IPS-18a (cell line): ENCODE data around the gene ENOX1.

ENCODE experiments used
- H3K27ac ChIP-seq: one replicate; pipeline ENCODE4 v1.5.1; 2013; ENCODE audit warnings: low read length
- H3K27me3 ChIP-seq: one replicate; pipeline ENCODE4 v1.6.1; 2013; ENCODE audit warnings: mild to moderate bottlenecking, low read length; ENCODE audit not compliant: control insufficient read depth, insufficient read depth
- H3K36me3 ChIP-seq: one replicate; pipeline ENCODE4 v1.6.1; 2013; ENCODE audit warnings: low read depth, low read length; ENCODE audit not compliant: control insufficient read depth
- H3K4me1 ChIP-seq: one replicate; pipeline ENCODE4 v1.6.1; 2013; ENCODE audit warnings: low read depth, low read length; ENCODE audit not compliant: control insufficient read depth
- H3K4me3 ChIP-seq: one replicate; pipeline ENCODE4 v1.5.1; 2013; ENCODE audit warnings: low read length
- H3K9ac ChIP-seq: one replicate; pipeline ENCODE4 v1.6.1; 2013; ENCODE audit warnings: mild to moderate bottlenecking, low read length, moderate library complexity
- H3K9me3 ChIP-seq: one replicate; pipeline ENCODE4 v1.6.1; 2013; ENCODE audit warnings: low read depth, low read length; ENCODE audit not compliant: control insufficient read depth

ENOX1 gene

GRCh38 chr13:43285933-43286597, 500.7 kb downstream of the ENOX1 start:
- Histone ChIP-seq H3K4me3 (no peak overlapping the region), H3K4me1 (no peaks in the 10 kb centered on the region), H3K27me3 (no peaks in the 10 kb centered on the region), H3K36me3 (no peaks in the 10 kb centered on the region), H3K27ac (no peak overlapping the region), H3K9ac (no peak overlapping the region), H3K9me3 (no peaks in the 10 kb centered on the region)

GRCh38 chr13:43284162-43284561, 502.6 kb downstream of the ENOX1 start:
- H3K9me3 ChIP-seq = no peaks in the 10 kb centered on the region
- H3K36me3 ChIP-seq = no peaks in the 10 kb centered on the region
- H3K9ac ChIP-seq = no peak overlapping the region
- no peaks in the 10 kb centered on the region for H3K4me1 ChIP-seq
- H3K27ac ChIP-seq = no peak overlapping the region
- no peak overlapping the region for H3K4me3 ChIP-seq
- no peaks in the 10 kb centered on the region for H3K27me3 ChIP-seq

- H3K36me3 ChIP-seq = no peaks in the 10 kb centered on the region
- H3K27me3 ChIP-seq = no peaks in the 10 kb centered on the region
- no peak overlapping the region for H3K9ac ChIP-seq
- no peaks in the 10 kb centered on the region for H3K9me3 ChIP-seq
- no peak overlapping the region for H3K27ac ChIP-seq
- no peaks in the 10 kb centered on the region for H3K4me1 ChIP-seq
- H3K4me3 ChIP-seq = no peak overlapping the region
Measured at GRCh38 chr13:43279696-43280095, 507.1 kb downstream of the ENOX1 start.

- Histone ChIP-seq H3K4me1 (no peaks in the 10 kb centered on the region), H3K27me3 (no peaks in the 10 kb centered on the region), H3K9me3 (no peaks in the 10 kb centered on the region), H3K36me3 (no peaks in the 10 kb centered on the region), H3K9ac (no peak overlapping the region), H3K4me3 (no peak overlapping the region), H3K27ac (no peak overlapping the region)
Measured at GRCh38 chr13:43278127-43278526, 508.6 kb downstream of the ENOX1 start.

- H3K36me3 ChIP-seq = no peaks in the 10 kb centered on the region
Measured at GRCh38 chr13:43277142-43277541, 509.6 kb downstream of the ENOX1 start.

GRCh38 chr13:43274881-43275280, 511.9 kb downstream of the ENOX1 start:
- no peaks in the 10 kb centered on the region for H3K4me1 ChIP-seq
- no peak overlapping the region for H3K27ac ChIP-seq
- no peak overlapping the region for H3K4me3 ChIP-seq
- no peaks in the 10 kb centered on the region for H3K9me3 ChIP-seq
- no peak overlapping the region for H3K9ac ChIP-seq
- no peaks in the 10 kb centered on the region for H3K27me3 ChIP-seq
- H3K36me3 ChIP-seq = no peaks in the 10 kb centered on the region

More at GRCh38 chr13:43277142-43277541, 509.6 kb downstream of the ENOX1 start:
- H3K9ac ChIP-seq = no peak overlapping the region
- no peaks in the 10 kb centered on the region for H3K9me3 ChIP-seq
- H3K27ac ChIP-seq = no peak overlapping the region
- H3K4me1 ChIP-seq = no peaks in the 10 kb centered on the region
- no peak overlapping the region for H3K4me3 ChIP-seq
- no peaks in the 10 kb centered on the region for H3K27me3 ChIP-seq

GRCh38 chr13:43273362-43273761, 513.4 kb downstream of the ENOX1 start:
- Histone ChIP-seq H3K27ac (no peak overlapping the region), H3K4me1 (no peaks in the 10 kb centered on the region), H3K27me3 (no peaks in the 10 kb centered on the region), H3K4me3 (no peak overlapping the region), H3K36me3 (no peaks in the 10 kb centered on the region), H3K9me3 (no peaks in the 10 kb centered on the region), H3K9ac (no peak overlapping the region)

- no peaks in the 10 kb centered on the region for H3K27me3 ChIP-seq
- no peak overlapping the region for H3K9ac ChIP-seq
- H3K9me3 ChIP-seq = no peaks in the 10 kb centered on the region
- no peak overlapping the region for H3K27ac ChIP-seq
- H3K4me3 ChIP-seq = no peak overlapping the region
- no peaks in the 10 kb centered on the region for H3K36me3 ChIP-seq
- H3K4me1 ChIP-seq = no peaks in the 10 kb centered on the region
Measured at GRCh38 chr13:43272851-43273250, 513.9 kb downstream of the ENOX1 start.

GRCh38 chr13:43271152-43271551, 515.6 kb downstream of the ENOX1 start:
- no peak overlapping the region for H3K4me3 ChIP-seq
- H3K9me3 ChIP-seq = no peaks in the 10 kb centered on the region
- H3K27me3 ChIP-seq = no peaks in the 10 kb centered on the region
- H3K27ac ChIP-seq = no peak overlapping the region
- H3K36me3 ChIP-seq = no peaks in the 10 kb centered on the region
- no peaks in the 10 kb centered on the region for H3K4me1 ChIP-seq
- no peak overlapping the region for H3K9ac ChIP-seq

- Histone ChIP-seq H3K27me3 (no peaks in the 10 kb centered on the region), H3K4me1 (no peaks in the 10 kb centered on the region), H3K9ac (no peak overlapping the region), H3K4me3 (no peak overlapping the region), H3K9me3 (no peaks in the 10 kb centered on the region), H3K27ac (no peak overlapping the region), H3K36me3 (no peaks in the 10 kb centered on the region)
Measured at GRCh38 chr13:43270130-43270830, 516.5 kb downstream of the ENOX1 start.

- Histone ChIP-seq H3K27ac (no peak overlapping the region), H3K9me3 (no peaks in the 10 kb centered on the region), H3K36me3 (no peaks in the 10 kb centered on the region), H3K4me3 (no peak overlapping the region), H3K9ac (no peak overlapping the region), H3K4me1 (no peaks in the 10 kb centered on the region), H3K27me3 (no peaks in the 10 kb centered on the region)
Measured at GRCh38 chr13:43269037-43269481, 517.7 kb downstream of the ENOX1 start.

- no peaks in the 10 kb centered on the region for H3K27me3 ChIP-seq
- H3K4me3 ChIP-seq = no peak overlapping the region
- H3K36me3 ChIP-seq = no peaks in the 10 kb centered on the region
- no peaks in the 10 kb centered on the region for H3K9me3 ChIP-seq
- no peak overlapping the region for H3K9ac ChIP-seq
- no peaks in the 10 kb centered on the region for H3K4me1 ChIP-seq
- no peak overlapping the region for H3K27ac ChIP-seq
Measured at GRCh38 chr13:43268632-43269031, 518.1 kb downstream of the ENOX1 start.
